ENCODE results near the gene TTC12.

The TTC12 gene

GRCh38 chr11:113378692-113379091 lies 64.3 kb downstream of the TTC12 start:
- no peaks in the 10 kb centered on the region for H4K20me1 ChIP-seq (ENCODE audit: insufficient read depth)
- no peaks in the 10 kb centered on the region for H3K27me3 ChIP-seq (ENCODE audit: insufficient read depth, low read depth)
- H3K4me1 ChIP-seq (ENCODE audit: low read depth, poor library complexity, severe bottlenecking): no peaks in the 10 kb centered on the region
- H2AFZ ChIP-seq (ENCODE audit: low read depth): no peak overlapping the region
- H3K36me3 ChIP-seq (ENCODE audit: insufficient read depth): no peaks in the 10 kb centered on the region
- H3K79me2 ChIP-seq (ENCODE audit: insufficient read depth, low read depth): no peaks in the 10 kb centered on the region
- H3K4me3 ChIP-seq (IDR thresholded peaks at IDR 0.05; ENCODE audit: insufficient read depth, low read depth, low read length): no peak overlapping the region
- H3K9ac ChIP-seq: no peak overlapping the region
- no peak for TF ChIP-seq CTCF (conservative IDR thresholded peaks at IDR 0.05; ENCODE audit: low read depth, low read length)
- H3K27ac ChIP-seq: no peak overlapping the region
- H3K4me2 ChIP-seq: no peak overlapping the region

- H2AFZ ChIP-seq (ENCODE audit: low read depth): no peak overlapping the region
- H3K9ac ChIP-seq: no peak overlapping the region
- H3K4me2 ChIP-seq: no peak overlapping the region
- H3K79me2 ChIP-seq (ENCODE audit: insufficient read depth, low read depth): no peaks in the 10 kb centered on the region
- no peaks in the 10 kb centered on the region for H3K27me3 ChIP-seq (ENCODE audit: insufficient read depth, low read depth)
- no peak overlapping the region for H3K27ac ChIP-seq
- no peak for TF ChIP-seq CTCF (conservative IDR thresholded peaks at IDR 0.05; ENCODE audit: low read depth, low read length)
- no peak overlapping the region for H3K4me3 ChIP-seq (IDR thresholded peaks at IDR 0.05; ENCODE audit: insufficient read depth, low read depth, low read length)
- H3K4me1 ChIP-seq (ENCODE audit: low read depth, poor library complexity, severe bottlenecking): no peaks in the 10 kb centered on the region
- H4K20me1 ChIP-seq (ENCODE audit: insufficient read depth): no peaks in the 10 kb centered on the region
- no peaks in the 10 kb centered on the region for H3K36me3 ChIP-seq (ENCODE audit: insufficient read depth)
These were observed 67.7 kb downstream of the TTC12 start for GRCh38 chr11:113382121-113382520.

GRCh38 chr11:113384551-113384950 lies 70.2 kb downstream of the TTC12 start:
- H3K79me2 ChIP-seq (ENCODE audit: insufficient read depth, low read depth): no peaks in the 10 kb centered on the region
- H3K27me3 ChIP-seq (ENCODE audit: insufficient read depth, low read depth): no peaks in the 10 kb centered on the region
- H3K4me3 ChIP-seq (IDR thresholded peaks at IDR 0.05; ENCODE audit: insufficient read depth, low read depth, low read length): no peak overlapping the region
- H2AFZ ChIP-seq (ENCODE audit: low read depth): no peak overlapping the region
- no peak for TF ChIP-seq CTCF (conservative IDR thresholded peaks at IDR 0.05; ENCODE audit: low read depth, low read length)
- no peak overlapping the region for H3K9ac ChIP-seq
- H3K36me3 ChIP-seq (ENCODE audit: insufficient read depth): no peaks in the 10 kb centered on the region
- H3K4me1 ChIP-seq (ENCODE audit: low read depth, poor library complexity, severe bottlenecking): no peaks in the 10 kb centered on the region
- no peak overlapping the region for H3K4me2 ChIP-seq
- no peak overlapping the region for H3K27ac ChIP-seq
- no peaks in the 10 kb centered on the region for H4K20me1 ChIP-seq (ENCODE audit: insufficient read depth)

GRCh38 chr11:113385749-113386148 lies 71.4 kb downstream of the TTC12 start:
- Histone ChIP-seq H2AFZ (ENCODE audit: low read depth) (no peak overlapping the region), H4K20me1 (ENCODE audit: insufficient read depth) (no peaks in the 10 kb centered on the region), H3K27ac (no peak overlapping the region), H3K9ac (no peak overlapping the region), H3K4me3 (IDR thresholded peaks at IDR 0.05; ENCODE audit: insufficient read depth, low read depth, low read length) (no peak overlapping the region), H3K4me2 (no peak overlapping the region), H3K4me1 (ENCODE audit: low read depth, poor library complexity, severe bottlenecking) (no peaks in the 10 kb centered on the region), H3K27me3 (ENCODE audit: insufficient read depth, low read depth) (no peaks in the 10 kb centered on the region), H3K36me3 (ENCODE audit: insufficient read depth) (no peaks in the 10 kb centered on the region), H3K79me2 (ENCODE audit: insufficient read depth, low read depth) (no peaks in the 10 kb centered on the region)
- no peak for TF ChIP-seq CTCF (conservative IDR thresholded peaks at IDR 0.05; ENCODE audit: low read depth, low read length)

GRCh38 chr11:113386866-113387265 lies 72.5 kb downstream of the TTC12 start:
- Histone ChIP-seq H3K79me2 (ENCODE audit: insufficient read depth, low read depth) (no peaks in the 10 kb centered on the region), H3K4me2 (no peak overlapping the region), H2AFZ (ENCODE audit: low read depth) (no peak overlapping the region), H3K27ac (no peak overlapping the region), H3K9ac (no peak overlapping the region), H3K27me3 (ENCODE audit: insufficient read depth, low read depth) (no peaks in the 10 kb centered on the region), H3K36me3 (ENCODE audit: insufficient read depth) (no peaks in the 10 kb centered on the region), H4K20me1 (ENCODE audit: insufficient read depth) (no peaks in the 10 kb centered on the region), H3K4me1 (ENCODE audit: low read depth, poor library complexity, severe bottlenecking) (no peaks in the 10 kb centered on the region), H3K4me3 (IDR thresholded peaks at IDR 0.05; ENCODE audit: insufficient read depth, low read depth, low read length) (no peak overlapping the region)
- no peak for TF ChIP-seq CTCF (conservative IDR thresholded peaks at IDR 0.05; ENCODE audit: low read depth, low read length)

Measured in KMS-11 (cell line).